Regular cardiac myocyte (primary cell): ENCODE data around the gene RHEB. TPM values are rescaled to one million over a fixed set of nuclear protein-coding genes. Genes with fewer than 3 reads are reported as not detected.

ENCODE experiments used
- total RNA-seq: library from RNA; depleted of rRNA; stranded (reverse); fragments of >200 nt; gene quantifications from 2 replicates; pipeline ENCODE4 v1.2.3, GENCODE V29; 2014

The RHEB gene
- total RNA-seq: 66.5 and 67.5 TPM in 2 replicates

GRCh38 chr7:151519765-151520418 lies at the start of gene RHEB:
Gene RHEB (minus strand): TSS chr7:151519895. CDS start chr7:151519511, 384 bp downstream.

GRCh38 chr7:151439855-151440798 lies 79.6 kb downstream of the RHEB start, which contains the start of gene CRYGN:
Gene CRYGN (minus strand): TSS chr7:151440141. CDS start chr7:151439917, 224 bp downstream.

Other genes with a start within 250 kb of the RHEB start
- 41.0 and 56.7 TPM in 2 replicates for gene NUB1, start 178.1 kb downstream of the RHEB start, total RNA-seq
- 0.56 TPM in 1 of 2 replicates, not detected in the other for gene WDR86, start 109.9 kb downstream of the RHEB start, total RNA-seq
- gene CRYGN, start 79.8 kb downstream of the RHEB start, total RNA-seq: 0.56 TPM in 1 of 2 replicates, not detected in the other